SK-N-MC (cell line): Measurements from ENCODE around the gene FSCN2.
A peak's percentile ranks its signal among the peaks of the same experiment; 100 is the strongest.

ENCODE experiments used
- DNase-seq: peaks from one replicate; pipeline ENCODE4 v3.0.0-alpha.2; 2011; ENCODE audit warnings: low read depth, low spot score
- H3K27ac ChIP-seq: fragments of 200-600 bp; sonication (generic); 2 replicates; pipeline ENCODE4 v1.5.1; 2016; ENCODE audit warnings: mixed run types
- H3K36me3 ChIP-seq: fragments of 200-600 bp; sonication (generic); 2 replicates; pipeline ENCODE4 v1.6.1; 2017; ENCODE audit warnings: antibody characterized with exemption, low read length, mixed read lengths; ENCODE audit not compliant: insufficient read depth
- H3K4me3 ChIP-seq: fragments of 200-600 bp; sonication (generic); 2 replicates; pipeline ENCODE4 v1.5.1; 2016
- H3K9ac ChIP-seq: fragments of 200-600 bp; sonication (generic); 2 replicates; pipeline ENCODE4 v1.8.0; 2017; ENCODE audit warnings: mixed run types, mixed read lengths; ENCODE audit not compliant: insufficient read length
- H3K9me3 ChIP-seq: fragments of 200-600 bp; sonication (generic); 2 replicates; pipeline ENCODE4 v1.6.1; 2017; ENCODE audit warnings: low read depth, mild to moderate bottlenecking, antibody characterized with exemption, low read length, moderate library complexity, mixed read lengths
- EZH2 ChIP-seq: fragments of 200-600 bp; sonication (generic); IDR thresholded peaks from one replicate; pipeline ENCODE4 v1.6.1; 2017; ENCODE audit warnings: antibody characterized with exemption
- FOXP2 ChIP-seq: optimal IDR thresholded peaks from 2 replicates; pipeline ENCODE3; 2011; ENCODE audit warnings: mild to moderate bottlenecking, moderate library complexity; ENCODE audit not compliant: insufficient read depth; ENCODE audit errors: extremely low read length, control extremely low read depth
- POLR2AphosphoS5 ChIP-seq: IDR thresholded peaks from 2 replicates; pipeline ENCODE4 v1.6.1; 2012; ENCODE audit warnings: mild to moderate bottlenecking, low read depth, low read length, borderline replicate concordance

FSCN2 gene

GRCh38 chr17:81545160-81545949, 17.2 kb downstream of the FSCN2 start:
- H3K27ac ChIP-seq, result no peak overlapping the region
- H3K36me3 ChIP-seq, result peaks cover 31% of the 10 kb centered on the region; the same call in 1 of the 2 replicates
- H3K4me3 ChIP-seq, result no peak overlapping the region
- no peak for TF ChIP-seq FOXP2
- TF ChIP-seq POLR2AphosphoS5, result no peak
- TF ChIP-seq EZH2, result no peak
- no peak for DNase-seq
- no peaks in the 10 kb centered on the region for H3K9me3 ChIP-seq
- no peak overlapping the region for H3K9ac ChIP-seq

GRCh38 chr17:81546906-81547613, 18.9 kb downstream of the FSCN2 start:
- no peak for TF ChIP-seq POLR2AphosphoS5
- TF ChIP-seq FOXP2, result no peak
- no peak for TF ChIP-seq EZH2
- Histone ChIP-seq H3K4me3 (no peak overlapping the region), H3K27ac (no peak overlapping the region), H3K36me3 (peaks cover 34% of the 10 kb centered on the region; the same call in 1 of the 2 replicates), H3K9ac (no peak overlapping the region), H3K9me3 (no peaks in the 10 kb centered on the region)
- no peak for DNase-seq

- Histone ChIP-seq H3K27ac (no peak overlapping the region), H3K4me3 (no peak overlapping the region), H3K9me3 (no peaks in the 10 kb centered on the region), H3K9ac (no peak overlapping the region), H3K36me3 (peaks cover 34% of the 10 kb centered on the region; the same call in 1 of the 2 replicates)
- no peak for TF ChIP-seq EZH2
- TF ChIP-seq FOXP2, result no peak
- TF ChIP-seq POLR2AphosphoS5, result no peak
- no peak for DNase-seq
Measured at GRCh38 chr17:81547614-81547982, 19.4 kb downstream of the FSCN2 start.

GRCh38 chr17:81549031-81549557, 20.9 kb downstream of the FSCN2 start:
- no peak for TF ChIP-seq EZH2
- no peak for TF ChIP-seq POLR2AphosphoS5
- no peak for TF ChIP-seq FOXP2
- no peak overlapping the region for H3K27ac ChIP-seq
- DNase-seq, result no peak
- no peak overlapping the region for H3K4me3 ChIP-seq
- no peaks in the 10 kb centered on the region for H3K9me3 ChIP-seq
- H3K36me3 ChIP-seq, result peaks cover 34% of the 10 kb centered on the region; the same call in 1 of the 2 replicates
- no peak overlapping the region for H3K9ac ChIP-seq

- Histone ChIP-seq H3K36me3 (peaks cover 31% of the 10 kb centered on the region; the same call in 1 of the 2 replicates), H3K9me3 (no peaks in the 10 kb centered on the region), H3K4me3 (no peak overlapping the region), H3K27ac (no peak overlapping the region), H3K9ac (no peak overlapping the region)
- TF ChIP-seq EZH2 (no peak), POLR2AphosphoS5 (no peak), FOXP2 (no peak)
- no peak for DNase-seq
Measured at GRCh38 chr17:81549826-81550225, 21.6 kb downstream of the FSCN2 start.

GRCh38 chr17:81550285-81550684, 22.1 kb downstream of the FSCN2 start:
- Histone ChIP-seq H3K9me3 (no peaks in the 10 kb centered on the region), H3K36me3 (peaks cover 28% of the 10 kb centered on the region; the same call in 1 of the 2 replicates)

GRCh38 chr17:81550830-81551457, 22.8 kb downstream of the FSCN2 start:
- TF ChIP-seq FOXP2 (no peak), POLR2AphosphoS5 (no peak), EZH2 (no peak)
- Histone ChIP-seq H3K9ac (peak overlapping the region; percentile 80), H3K4me3 (peak overlapping the region; percentile 92), H3K36me3 (peaks cover 26% of the 10 kb centered on the region; the same call in 1 of the 2 replicates), H3K27ac (no peak overlapping the region), H3K9me3 (no peaks in the 10 kb centered on the region)
- DNase-seq, result no peak

More at GRCh38 chr17:81550285-81550684, 22.1 kb downstream of the FSCN2 start:
- H3K9ac ChIP-seq, result no peak overlapping the region
- H3K4me3 ChIP-seq, result no peak overlapping the region
- H3K27ac ChIP-seq, result no peak overlapping the region
- DNase-seq, result no peak
- no peak for TF ChIP-seq FOXP2
- no peak for TF ChIP-seq POLR2AphosphoS5
- no peak for TF ChIP-seq EZH2
